Panc1 (cell line): ENCODE measurements around the gene NR1I3. TPM values are rescaled to one million over a fixed set of nuclear protein-coding genes. Genes with fewer than 3 reads are reported as not detected.
A peak's percentile ranks its signal among the peaks of the same experiment; 100 is the strongest.

Source experiments
- ATAC-seq: fragments of 200-7000 bp; cut with Tn5 transposase; 2 replicates; pipeline ENCODE4 v1.9.1; 2020; ENCODE audit warnings: mild to moderate bottlenecking, moderate library complexity
- Bru-seq: library from RNA; stranded (reverse); fragments of 400-500 nt; gene quantifications from one replicate; lab custom pipeline; 2021; lab: Mats Ljungman, UMichigan
- BruChase-seq, 2 experiments: library from RNA; stranded (reverse); fragments of 400-500 nt; gene quantifications; one replicate each; lab custom pipeline; 2021; lab: Mats Ljungman, UMichigan
- BruUV-seq: library from RNA; stranded (reverse); fragments of 400-500 nt; replicated peaks from 2 replicates; lab custom pipeline; 2021; lab: Mats Ljungman, UMichigan
- CTCF ChIA-PET: fragments of 300-600 bp; sonication (Branson Sonifier 250); formaldehyde crosslinking; loops from one replicate; lab custom pipeline; 2022; ENCODE audit warnings: antibody characterized with exemption; lab: Charles Lee
- POLR2A ChIA-PET: fragments of 300-600 bp; sonication (Branson Sonifier 250); formaldehyde crosslinking; loops from one replicate; lab custom pipeline; 2022; ENCODE audit warnings: antibody characterized with exemption; lab: Charles Lee
- DNase-seq: peaks from one replicate; pipeline ENCODE4 v3.0.0-alpha.2; 2010; ENCODE audit warnings: low read depth, low spot score
- H3K27ac ChIP-seq: 2 replicates; pipeline ENCODE4 v1.5.1; 2011; ENCODE audit warnings: mild to moderate bottlenecking, low read length, inconsistent platforms
- H3K27me3 ChIP-seq: fragments of 200-500 bp; sonication (Bioruptor generic); 2 replicates; pipeline ENCODE4 v1.6.0; 2014; ENCODE audit warnings: low read length, inconsistent platforms; ENCODE audit not compliant: control insufficient read depth, insufficient read depth
- H3K36me3 ChIP-seq: fragments of 200-500 bp; sonication (Bioruptor generic); 2 replicates; pipeline ENCODE4 v1.5.1; 2014; ENCODE audit warnings: inconsistent platforms, mild to moderate bottlenecking, low read length, moderate library complexity; ENCODE audit not compliant: control insufficient read depth, insufficient read depth
- H3K4me1 ChIP-seq: 2 replicates; pipeline ENCODE4 v1.5.1; 2011; ENCODE audit warnings: inconsistent platforms, mild to moderate bottlenecking, low read length, moderate library complexity; ENCODE audit not compliant: control insufficient read depth, insufficient read depth
- H3K4me3 ChIP-seq, 2 experiments: 2 replicates each; pipeline ENCODE4 v1.5.1; 2011 to 2012; ENCODE audit warnings: low read depth in 2 of 2, low read length in 2 of 2, mild to moderate bottlenecking in 2 of 2, inconsistent platforms in 1 of 2, moderate library complexity in 1 of 2
- H3K9me3 ChIP-seq: fragments of 200-500 bp; sonication (Bioruptor generic); 2 replicates; pipeline ENCODE4 v1.5.1; 2014; ENCODE audit warnings: low read depth, mild to moderate bottlenecking, inconsistent platforms, low read length, moderate library complexity; ENCODE audit not compliant: control insufficient read depth, insufficient read depth
- POLR2AphosphoS5 ChIP-seq: IDR thresholded peaks from 2 replicates; pipeline ENCODE4 v1.6.1; 2012; ENCODE audit warnings: mild to moderate bottlenecking, low read depth, low read length, moderate library complexity
- SIN3A ChIP-seq: IDR thresholded peaks from 2 replicates; pipeline ENCODE4 v1.6.1; 2012; ENCODE audit warnings: low read depth, mild to moderate bottlenecking, low read length, moderate library complexity, borderline replicate concordance; ENCODE audit not compliant: insufficient read depth
- TCF7L2 ChIP-seq: IDR thresholded peaks from 2 replicates; pipeline ENCODE4 v1.6.1; 2011; ENCODE audit warnings: mild to moderate bottlenecking, low read depth, low read length, inconsistent platforms
- in situ Hi-C: cut with HindIII; loops from 2 replicates; pipeline ENCODE4 v1.10.0; 2016; ENCODE audit warnings: low sequenced_read_pairs, low pct_unique_long_range_greater_than_20kb
- intact Hi-C: fragments of 100-400 bp; cut with micrococcal nuclease; formaldehyde crosslinking; loops from one replicate; pipeline ENCODE4 v1.10.0; 2022; ENCODE audit not compliant: unreplicated experiment
- long read RNA-seq: library from polyadenylated mRNA; unstranded; transcript quantifications from one replicate; pipeline ENCODE4 v2.0.0, GENCODE V29; 2021; ENCODE audit not compliant: unreplicated experiment
- polyA plus RNA-seq: library from polyadenylated mRNA; unstranded; fragments of >200 nt; gene quantifications from one replicate; pipeline ENCODE4 v1.2.1, GENCODE V29; 2012; ENCODE audit warnings: missing spikeins; ENCODE audit not compliant: insufficient read length
- total RNA-seq: library from RNA; stranded (reverse); gene quantifications from one replicate; pipeline ENCODE4 v1.2.1, GENCODE V29; 2021; ENCODE audit not compliant: unreplicated experiment
- TF ChIP-seq, protein P1 (sequence below): fragments of 450-650 bp; IDR thresholded peaks from 2 replicates; pipeline ENCODE4 v1.5.1; 2017; ENCODE audit warnings: mild to moderate bottlenecking
- TF ChIP-seq, protein P2 (sequence below), 2 experiments: IDR thresholded peaks; 2 replicates each; pipeline ENCODE4 v1.6.1; 2011 to 2012; ENCODE audit warnings: low read depth in 2 of 2, control low read depth in 1 of 2, low read length in 1 of 2, mild to moderate bottlenecking in 1 of 2, moderate library complexity in 1 of 2; ENCODE audit not compliant: insufficient read depth in 1 of 2

The NR1I3 gene, protein sequence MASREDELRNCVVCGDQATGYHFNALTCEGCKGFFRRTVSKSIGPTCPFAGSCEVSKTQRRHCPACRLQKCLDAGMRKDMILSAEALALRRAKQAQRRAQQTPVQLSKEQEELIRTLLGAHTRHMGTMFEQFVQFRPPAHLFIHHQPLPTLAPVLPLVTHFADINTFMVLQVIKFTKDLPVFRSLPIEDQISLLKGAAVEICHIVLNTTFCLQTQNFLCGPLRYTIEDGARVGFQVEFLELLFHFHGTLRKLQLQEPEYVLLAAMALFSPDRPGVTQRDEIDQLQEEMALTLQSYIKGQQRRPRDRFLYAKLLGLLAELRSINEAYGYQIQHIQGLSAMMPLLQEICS
- not detected for total RNA-seq
- not detected for polyA plus RNA-seq
- not detected for Bru-seq, nascent RNA
- BruChase-seq, experiment 1, labeled RNA remaining after a 2-hour chase, result not detected
- BruChase-seq, experiment 2, labeled RNA remaining after a 6-hour chase, result not detected
- long read RNA-seq, partial matches to known transcripts, result 0 of 1 reads
- long read RNA-seq, other reads (novel, unspliced or antisense), result 1 of 1 reads

DNA sequence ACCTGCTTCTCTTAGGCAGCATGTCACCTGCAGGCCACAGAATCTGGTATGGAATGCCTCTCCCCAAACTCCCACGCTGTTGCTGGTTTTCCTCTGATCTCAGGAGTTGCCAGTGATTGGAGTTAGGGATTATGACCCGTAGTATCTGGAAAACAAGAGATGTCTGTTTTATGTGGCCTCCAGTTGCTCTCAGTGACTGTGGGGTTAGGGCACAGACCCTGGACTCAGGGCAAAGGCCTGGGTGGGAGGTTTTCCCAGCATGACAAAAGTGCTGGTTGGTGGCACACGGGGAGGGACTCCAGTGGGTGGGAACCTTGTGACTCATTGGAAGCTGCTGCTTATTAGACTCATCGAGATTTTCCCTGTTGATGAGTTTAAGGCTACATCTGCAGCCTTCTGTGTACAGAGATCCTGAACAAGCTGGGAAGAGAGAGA lies at the start of gene NR1I3:
TSS of gene NR1I3 (minus strand) at position 165 of the 435 bp plus-strand sequence. CDS start 1,638 bp downstream, outside the sequence.
- POLR2A ChIA-PET, result interaction anchor here (0.6 kb wide), 1 partner anchor 115 kb away, joined by 3 read pairs; no protein-coding TSS in a partner anchor
- in situ Hi-C loops, result no loop called here
- CTCF ChIA-PET, result interaction anchor here (0.7 to 1.0 kb wide), 2 partner anchors 11 to 38 kb away, joined by 5 to 6 read pairs; no protein-coding TSS in a partner anchor

DNA sequence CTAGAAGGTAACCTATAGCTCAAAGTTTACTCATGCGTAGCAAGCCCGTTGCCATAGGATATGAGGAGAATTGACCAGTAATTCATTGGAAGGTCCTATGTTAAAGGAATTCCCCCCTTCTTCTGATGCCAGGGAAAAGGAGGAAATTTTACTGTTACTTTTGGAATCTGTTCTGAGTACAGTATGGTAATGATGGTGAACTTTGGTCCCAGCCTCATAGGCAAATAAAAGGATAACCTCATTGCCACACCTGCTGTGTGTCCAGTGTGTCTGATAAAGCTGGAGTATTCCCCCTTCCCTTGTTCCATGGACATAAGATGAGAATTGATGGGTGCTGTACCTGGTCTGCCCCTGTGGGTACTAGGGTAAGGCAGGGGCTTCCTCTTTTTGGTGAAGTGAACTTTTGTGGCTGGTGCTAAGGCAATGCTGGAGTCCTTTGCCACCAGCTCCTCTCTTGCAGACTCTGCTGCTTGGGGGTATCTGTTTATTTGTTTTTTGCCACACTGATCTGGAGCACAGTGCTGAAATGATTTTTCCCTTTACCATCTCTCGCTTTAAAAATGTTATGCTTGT lies 49.6 kb upstream of the NR1I3 start:
- DNase-seq (no peak), ATAC-seq (no peak)
- H3K27ac ChIP-seq, result no peak overlapping the region
- H3K4me1 ChIP-seq, result no peaks in the 10 kb centered on the region
- ChIA-PET CTCF (interaction anchor here (0.6 kb wide), 1 partner anchor 131 kb away, joined by 3 read pairs; no protein-coding TSS in a partner anchor), POLR2A (no interaction called here)
- H3K36me3 ChIP-seq, result no peaks in the 10 kb centered on the region
- no peak overlapping the region for H3K4me3 ChIP-seq
- no peaks in the 10 kb centered on the region for H3K9me3 ChIP-seq
- in situ Hi-C loops (no loop called here), intact Hi-C loops (no loop called here)
- no peak for TF ChIP-seq TCF7L2
- no peak for TF ChIP-seq POLR2AphosphoS5
- no peak for TF ChIP-seq SIN3A
- TF ChIP-seq, protein P1, sequence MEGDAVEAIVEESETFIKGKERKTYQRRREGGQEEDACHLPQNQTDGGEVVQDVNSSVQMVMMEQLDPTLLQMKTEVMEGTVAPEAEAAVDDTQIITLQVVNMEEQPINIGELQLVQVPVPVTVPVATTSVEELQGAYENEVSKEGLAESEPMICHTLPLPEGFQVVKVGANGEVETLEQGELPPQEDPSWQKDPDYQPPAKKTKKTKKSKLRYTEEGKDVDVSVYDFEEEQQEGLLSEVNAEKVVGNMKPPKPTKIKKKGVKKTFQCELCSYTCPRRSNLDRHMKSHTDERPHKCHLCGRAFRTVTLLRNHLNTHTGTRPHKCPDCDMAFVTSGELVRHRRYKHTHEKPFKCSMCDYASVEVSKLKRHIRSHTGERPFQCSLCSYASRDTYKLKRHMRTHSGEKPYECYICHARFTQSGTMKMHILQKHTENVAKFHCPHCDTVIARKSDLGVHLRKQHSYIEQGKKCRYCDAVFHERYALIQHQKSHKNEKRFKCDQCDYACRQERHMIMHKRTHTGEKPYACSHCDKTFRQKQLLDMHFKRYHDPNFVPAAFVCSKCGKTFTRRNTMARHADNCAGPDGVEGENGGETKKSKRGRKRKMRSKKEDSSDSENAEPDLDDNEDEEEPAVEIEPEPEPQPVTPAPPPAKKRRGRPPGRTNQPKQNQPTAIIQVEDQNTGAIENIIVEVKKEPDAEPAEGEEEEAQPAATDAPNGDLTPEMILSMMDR, result no peak
- TF ChIP-seq, protein P2, sequence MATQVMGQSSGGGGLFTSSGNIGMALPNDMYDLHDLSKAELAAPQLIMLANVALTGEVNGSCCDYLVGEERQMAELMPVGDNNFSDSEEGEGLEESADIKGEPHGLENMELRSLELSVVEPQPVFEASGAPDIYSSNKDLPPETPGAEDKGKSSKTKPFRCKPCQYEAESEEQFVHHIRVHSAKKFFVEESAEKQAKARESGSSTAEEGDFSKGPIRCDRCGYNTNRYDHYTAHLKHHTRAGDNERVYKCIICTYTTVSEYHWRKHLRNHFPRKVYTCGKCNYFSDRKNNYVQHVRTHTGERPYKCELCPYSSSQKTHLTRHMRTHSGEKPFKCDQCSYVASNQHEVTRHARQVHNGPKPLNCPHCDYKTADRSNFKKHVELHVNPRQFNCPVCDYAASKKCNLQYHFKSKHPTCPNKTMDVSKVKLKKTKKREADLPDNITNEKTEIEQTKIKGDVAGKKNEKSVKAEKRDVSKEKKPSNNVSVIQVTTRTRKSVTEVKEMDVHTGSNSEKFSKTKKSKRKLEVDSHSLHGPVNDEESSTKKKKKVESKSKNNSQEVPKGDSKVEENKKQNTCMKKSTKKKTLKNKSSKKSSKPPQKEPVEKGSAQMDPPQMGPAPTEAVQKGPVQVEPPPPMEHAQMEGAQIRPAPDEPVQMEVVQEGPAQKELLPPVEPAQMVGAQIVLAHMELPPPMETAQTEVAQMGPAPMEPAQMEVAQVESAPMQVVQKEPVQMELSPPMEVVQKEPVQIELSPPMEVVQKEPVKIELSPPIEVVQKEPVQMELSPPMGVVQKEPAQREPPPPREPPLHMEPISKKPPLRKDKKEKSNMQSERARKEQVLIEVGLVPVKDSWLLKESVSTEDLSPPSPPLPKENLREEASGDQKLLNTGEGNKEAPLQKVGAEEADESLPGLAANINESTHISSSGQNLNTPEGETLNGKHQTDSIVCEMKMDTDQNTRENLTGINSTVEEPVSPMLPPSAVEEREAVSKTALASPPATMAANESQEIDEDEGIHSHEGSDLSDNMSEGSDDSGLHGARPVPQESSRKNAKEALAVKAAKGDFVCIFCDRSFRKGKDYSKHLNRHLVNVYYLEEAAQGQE (IDR thresholded peaks at IDR 0.05; ENCODE audit: insufficient read depth in 1 of 2, low read depth in 2 of 2, low read length in 1 of 2), result no peak
- H3K27me3 ChIP-seq, result peaks cover 18% of the 10 kb centered on the region
- no TSS peak for BruUV-seq

More for the DNA sequence above, at the start of gene NR1I3:
- Histone ChIP-seq H3K4me1 (no peaks in the 10 kb centered on the region), H3K4me3 (no peak within 1 kb of the TSS), H3K27ac (no peak within 1 kb of the TSS), H3K27me3 (no peaks in the 10 kb centered on the region), H3K36me3 (no peaks in the 10 kb centered on the region), H3K9me3 (no peaks in the 10 kb centered on the region)
- BruUV-seq, result no TSS peak
- ATAC-seq (peak; percentile 35; the same call in 1 of the 2 replicates), DNase-seq (no peak)
- intact Hi-C loops, result no loop called here
- TF ChIP-seq, protein P2 (IDR thresholded peaks at IDR 0.05; ENCODE audit: insufficient read depth in 1 of 2, low read depth in 2 of 2, low read length in 1 of 2), result no peak
- TF ChIP-seq POLR2AphosphoS5 (no peak), TCF7L2 (no peak), SIN3A (no peak)
- TF ChIP-seq, protein P1, result no peak
